Measurements from ENCODE around the gene RIPOR1.
"Not testable (repeated sequence)": the region's sequence is repeated elsewhere in the genome, so short reads cannot be mapped to it uniquely, and the experiment has no call there.

RIPOR1 gene

GRCh38 chr16:67516296-67517154 is 12.1 kb upstream of the RIPOR1 start:
- no peak for DNase-seq

GRCh38 chr16:67517155-67517445 is 11.5 kb upstream of the RIPOR1 start:
- no peak for DNase-seq

GRCh38 chr16:67517661-67518423 is 10.8 kb upstream of the RIPOR1 start:
- no peak for DNase-seq

- DNase-seq = no peak
Observed at GRCh38 chr16:67518676-67519075, 10.0 kb upstream of the RIPOR1 start.

GRCh38 chr16:67519242-67519641 is 9.4 kb upstream of the RIPOR1 start:
- DNase-seq = no peak

GRCh38 chr16:67521095-67521804 is 7.4 kb upstream of the RIPOR1 start:
- peak; percentile 96 for DNase-seq

DNA sequence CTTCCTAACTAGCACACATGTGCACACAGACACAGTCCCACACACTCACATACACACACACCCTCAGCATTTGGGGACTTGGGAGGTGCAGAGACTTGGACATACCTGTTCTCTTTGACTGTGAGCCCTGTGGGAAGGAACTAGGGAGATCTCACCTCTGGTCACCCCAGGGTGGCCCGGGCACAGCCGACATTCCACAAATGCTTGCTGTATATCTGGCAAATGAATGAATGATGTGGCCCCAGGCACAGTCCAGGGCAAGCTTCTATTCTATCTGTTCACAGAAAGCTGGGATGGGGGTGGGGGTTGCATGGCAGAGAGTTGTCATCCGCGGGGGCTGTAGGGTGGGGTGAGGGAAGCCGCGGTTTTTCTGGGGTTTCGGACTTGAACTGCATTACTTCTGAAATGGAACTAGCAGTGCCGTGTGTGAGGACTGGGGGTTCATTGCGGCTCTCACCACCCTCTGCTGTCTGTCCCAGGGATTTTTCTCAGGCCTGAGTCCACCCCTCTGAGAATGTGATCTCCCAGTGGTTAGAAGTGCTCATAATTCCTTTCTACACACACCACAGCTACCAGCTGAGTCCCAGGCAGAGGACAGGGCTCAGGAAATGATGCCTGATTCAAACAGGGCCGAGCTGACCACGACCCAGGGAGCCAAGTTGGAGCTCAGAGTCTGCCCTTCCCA is 3.3 kb upstream of the RIPOR1 start:
- no peak for DNase-seq

- DNase-seq = no peak
Observed at GRCh38 chr16:67526149-67526791, 2.4 kb upstream of the RIPOR1 start.

DNA sequence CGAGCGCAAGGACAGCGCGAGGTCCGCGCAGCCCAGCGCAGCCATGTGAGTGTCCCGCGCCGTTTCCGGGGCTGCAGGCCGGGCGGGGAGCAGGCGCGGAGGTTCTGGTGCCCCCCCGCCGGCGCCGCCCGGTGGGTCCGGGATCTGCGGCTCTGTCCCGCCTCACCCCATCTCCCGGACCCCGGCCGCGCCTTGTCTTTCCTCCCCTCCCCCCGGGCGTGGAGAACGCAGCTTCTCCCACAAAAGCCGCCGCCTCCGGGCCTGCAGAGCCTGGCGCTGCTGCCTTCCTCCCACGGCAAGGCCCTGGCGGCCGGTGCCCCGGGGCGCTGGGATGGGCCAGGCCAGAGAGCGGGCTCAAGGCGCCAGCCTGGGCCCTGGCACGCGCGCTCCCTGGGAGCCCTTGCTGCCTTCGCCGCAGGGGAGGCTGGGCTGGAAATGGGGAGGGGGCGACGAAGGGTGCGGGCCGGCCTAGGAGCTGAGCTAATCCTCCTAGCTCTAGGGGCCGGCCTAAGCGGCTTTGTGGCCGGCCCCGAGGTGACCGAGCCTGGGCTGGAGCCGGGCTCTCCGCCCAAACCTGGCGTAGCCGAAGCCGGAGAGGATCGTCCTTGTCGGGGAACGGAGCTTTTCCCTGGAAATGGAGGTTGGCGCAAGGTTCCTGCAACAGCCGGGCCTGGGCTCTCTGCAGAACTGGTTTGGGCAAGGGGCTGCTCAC is 397 bp downstream of the RIPOR1 start:
- DNase-seq = peak; percentile 72

- peak; percentile 58 for DNase-seq
Observed at GRCh38 chr16:67529582-67530012, 968 bp downstream of the RIPOR1 start.

GRCh38 chr16:67530013-67530939 is 1.6 kb downstream of the RIPOR1 start:
- DNase-seq = peak; percentile 79

GRCh38 chr16:67531247-67531646 is 2.6 kb downstream of the RIPOR1 start:
- no peak for DNase-seq

- no peak for DNase-seq
Observed at GRCh38 chr16:67533024-67533560, 4.5 kb downstream of the RIPOR1 start.

DNA sequence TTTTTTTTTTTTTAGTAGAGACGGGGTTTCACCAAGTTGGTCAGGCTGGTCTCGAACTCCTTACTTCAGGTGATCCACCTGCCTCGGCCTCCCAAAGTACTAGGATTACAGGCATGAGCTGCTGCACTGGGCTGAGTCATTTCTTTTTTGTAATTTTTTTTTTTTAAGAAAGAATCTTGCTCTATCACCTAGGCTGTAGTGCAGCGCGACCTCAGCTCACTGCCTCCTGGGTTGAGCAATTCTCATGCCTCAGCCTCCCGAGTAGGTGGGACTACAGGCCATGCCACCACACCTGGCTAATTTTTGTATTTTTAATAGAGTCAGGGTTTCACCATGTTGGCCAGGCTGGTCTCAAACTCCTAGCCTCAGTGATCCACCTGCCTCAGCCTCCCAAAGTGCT is 5.4 kb downstream of the RIPOR1 start:
- not testable (repeated sequence) for DNase-seq

GRCh38 chr16:67534431-67534830 is 5.8 kb downstream of the RIPOR1 start:
- DNase-seq = no peak

DNA sequence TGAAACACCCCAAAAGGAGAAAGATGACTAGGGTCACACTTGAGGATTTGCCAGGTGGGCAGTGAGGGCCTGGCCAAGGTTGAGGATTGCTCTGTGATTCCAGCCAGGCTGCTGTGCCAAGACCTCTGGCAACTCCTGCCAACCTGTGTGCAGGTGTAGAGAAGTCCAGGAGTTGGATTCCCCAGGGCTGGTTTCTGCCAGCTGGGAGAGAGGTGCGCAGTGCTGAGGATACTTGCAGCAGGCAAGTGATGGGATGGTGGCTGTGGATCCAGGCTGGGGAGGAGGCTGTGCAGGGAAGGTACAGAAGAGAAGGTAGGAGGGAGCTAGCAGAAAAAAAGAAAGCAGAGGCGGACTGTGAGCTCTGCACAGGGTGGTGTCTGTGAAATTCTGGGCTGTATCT is 6.6 kb downstream of the RIPOR1 start:
- no peak for DNase-seq

DNA sequence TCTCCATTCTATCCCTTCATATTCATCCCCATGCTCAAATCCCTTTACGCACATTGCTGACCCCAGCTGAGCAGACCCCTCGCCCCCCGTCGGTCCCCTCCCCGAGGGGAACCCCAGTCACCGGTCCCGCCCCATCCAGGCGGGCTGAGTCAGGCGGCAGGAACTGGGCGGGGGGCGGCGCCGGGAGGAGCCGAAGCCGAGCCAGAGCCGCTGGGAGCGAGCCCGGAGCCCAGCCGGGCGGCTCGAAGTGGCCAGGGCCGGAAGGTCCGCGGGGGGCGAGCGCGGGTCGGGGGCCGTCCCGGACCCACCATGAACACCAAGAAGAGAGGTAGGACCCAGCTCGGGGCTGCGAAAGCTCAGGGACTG is 8.6 kb downstream of the RIPOR1 start:
- DNase-seq = peak; percentile 76

DNA sequence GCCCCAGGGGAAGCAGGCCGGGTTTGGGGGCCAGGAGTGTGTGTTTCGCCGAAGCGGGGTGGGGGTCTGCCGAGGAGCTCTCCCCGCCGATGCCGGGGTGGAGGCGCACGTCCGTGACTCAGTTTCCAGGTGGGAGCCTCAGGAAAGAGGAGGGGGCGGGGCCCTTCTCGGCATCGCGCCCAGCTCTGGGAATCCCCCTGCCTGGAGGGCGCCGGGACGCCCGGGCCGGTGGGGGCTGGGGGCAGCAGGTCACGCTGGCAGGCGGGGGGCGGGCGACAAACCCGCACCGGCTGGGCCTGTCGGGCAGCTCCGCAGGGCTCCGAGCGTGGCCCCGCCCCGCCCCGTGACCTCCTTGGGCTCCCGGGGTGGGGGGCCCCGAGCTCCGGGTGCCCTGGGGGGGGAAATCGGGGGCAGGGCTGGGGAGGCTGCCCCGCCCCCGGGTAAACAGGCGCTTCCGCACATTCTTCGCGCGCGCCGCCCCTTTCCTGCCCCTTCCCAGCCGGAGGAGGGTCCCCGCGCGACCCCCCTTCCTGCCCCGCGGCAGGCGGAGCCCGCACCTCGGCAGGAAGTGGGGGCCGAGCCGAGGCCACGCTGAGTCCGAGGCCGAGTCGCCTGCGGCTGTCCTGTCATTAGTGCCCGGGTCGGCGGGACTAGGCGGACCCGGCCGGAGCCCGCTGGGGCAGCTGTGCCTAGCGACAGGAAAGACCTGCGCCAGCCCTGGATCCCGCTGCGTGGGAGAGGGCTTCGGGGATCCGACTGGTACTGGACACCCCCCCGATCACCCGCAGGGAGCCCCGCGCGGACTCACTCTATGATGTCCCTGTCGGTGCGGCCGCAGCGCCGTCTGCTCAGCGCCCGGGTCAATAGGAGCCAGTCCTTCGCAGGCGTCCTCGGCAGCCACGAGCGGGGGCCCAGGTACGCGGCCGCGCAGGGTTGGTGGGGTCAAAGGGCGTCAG is 9.3 kb downstream of the RIPOR1 start:
- DNase-seq = peak; percentile 73

- no peak for DNase-seq
Observed at GRCh38 chr16:67538666-67539101, 10.1 kb downstream of the RIPOR1 start.

Measured in right forelimb (tissue), 1 donor.